Measurements from ENCODE around the gene FAM171A2.

DNA sequence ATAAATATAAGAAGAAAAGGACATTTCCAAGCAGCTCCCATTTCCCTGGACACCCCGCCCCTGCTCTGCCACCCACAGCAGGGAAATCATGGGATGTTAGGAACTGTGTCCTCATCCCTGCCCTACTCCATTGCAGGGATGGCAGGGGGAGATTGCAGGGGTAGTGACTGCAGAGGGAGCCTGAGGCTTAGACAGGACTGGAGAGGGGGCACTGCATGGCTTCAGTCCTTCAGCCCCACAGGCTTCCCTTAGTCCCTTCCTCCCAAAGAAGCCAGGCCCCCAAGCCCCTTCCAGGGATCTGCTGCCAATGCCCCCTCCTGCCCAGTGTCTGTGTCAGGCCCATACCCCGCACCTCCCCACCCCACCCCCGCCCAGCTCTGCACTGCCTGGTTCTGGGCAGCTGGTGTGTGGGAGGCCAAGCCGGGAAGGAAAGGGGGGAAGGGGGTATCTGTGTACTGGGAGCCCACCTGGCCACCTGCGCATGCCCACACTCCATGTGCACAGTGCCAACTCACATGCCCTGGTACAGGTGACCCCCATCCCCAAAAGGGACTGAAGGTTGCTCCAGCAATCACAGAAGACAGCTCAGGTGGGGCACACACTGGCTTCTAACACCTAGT lies 52.0 kb downstream of the FAM171A2 start:
- TF ChIP-seq POLR2A (IDR thresholded peaks at IDR 0.05; ENCODE audit: low read depth, low read length), result no peak
- TF ChIP-seq, protein P1, sequence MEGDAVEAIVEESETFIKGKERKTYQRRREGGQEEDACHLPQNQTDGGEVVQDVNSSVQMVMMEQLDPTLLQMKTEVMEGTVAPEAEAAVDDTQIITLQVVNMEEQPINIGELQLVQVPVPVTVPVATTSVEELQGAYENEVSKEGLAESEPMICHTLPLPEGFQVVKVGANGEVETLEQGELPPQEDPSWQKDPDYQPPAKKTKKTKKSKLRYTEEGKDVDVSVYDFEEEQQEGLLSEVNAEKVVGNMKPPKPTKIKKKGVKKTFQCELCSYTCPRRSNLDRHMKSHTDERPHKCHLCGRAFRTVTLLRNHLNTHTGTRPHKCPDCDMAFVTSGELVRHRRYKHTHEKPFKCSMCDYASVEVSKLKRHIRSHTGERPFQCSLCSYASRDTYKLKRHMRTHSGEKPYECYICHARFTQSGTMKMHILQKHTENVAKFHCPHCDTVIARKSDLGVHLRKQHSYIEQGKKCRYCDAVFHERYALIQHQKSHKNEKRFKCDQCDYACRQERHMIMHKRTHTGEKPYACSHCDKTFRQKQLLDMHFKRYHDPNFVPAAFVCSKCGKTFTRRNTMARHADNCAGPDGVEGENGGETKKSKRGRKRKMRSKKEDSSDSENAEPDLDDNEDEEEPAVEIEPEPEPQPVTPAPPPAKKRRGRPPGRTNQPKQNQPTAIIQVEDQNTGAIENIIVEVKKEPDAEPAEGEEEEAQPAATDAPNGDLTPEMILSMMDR (conservative IDR thresholded peaks at IDR 0.05; ENCODE audit: low read depth, low read length), result no peak
- TF ChIP-seq NFE2L2 (IDR thresholded peaks at IDR 0.05; ENCODE audit: low read depth, low read length), result no peak

Data from IMR-90 (cell line).